ENCODE measurements around the gene FBXO36. TPM values are rescaled to one million over a fixed set of nuclear protein-coding genes. Genes with fewer than 3 reads are reported as not detected.

FBXO36 gene
- total RNA-seq (2022; extraction: Qiagen RNA extraction), result 0.87 to 1.7 TPM (median 1.4 TPM) in 5 replicates

GRCh38 chr2:229922449-229923386, at the start of gene FBXO36:
FBXO36 (plus strand) TSS chr2:229922503; CDS start chr2:229922514, 11 bp downstream.

GRCh38 chr2:229921892-229922448, 333 bp upstream of the FBXO36 start, which contains the start of gene TRIP12:
TRIP12 (minus strand) TSS chr2:229922009; CDS start chr2:229880079, 41,930 bp downstream.

Other genes starting within 250 kb of the FBXO36 start
- gene DNER, start 207.9 kb upstream of the FBXO36 start, total RNA-seq (2022; extraction: Qiagen RNA extraction), result 10.4 to 13.8 TPM (median 11.2 TPM) in 5 replicates
- gene TRIP12, start 494 bp upstream of the FBXO36 start, total RNA-seq (2022; extraction: Qiagen RNA extraction), result 72.8 to 137 TPM (median 89.5 TPM) in 5 replicates
- 0.75 to 1.4 TPM (median 0.83 TPM) in 5 replicates for gene SLC16A14, start 146.4 kb downstream of the FBXO36 start, total RNA-seq (2022; extraction: Qiagen RNA extraction)